HG03095 (cell line): ENCODE data around the gene MMAA.
A peak's percentile ranks its signal among the peaks of the same experiment; 100 is the strongest.

Experiments
- ATAC-seq: cut with Tn5 transposase; IDR thresholded peaks from one replicate; pipeline ENCODE4 v1.9.1; 2021; ENCODE audit warnings: moderate library complexity; ENCODE audit not compliant: unreplicated experiment

The MMAA gene

GRCh38 chr4:145703850-145704497 lies 84.8 kb downstream of the MMAA start:
- no peak for ATAC-seq

- ATAC-seq: peak; percentile 23
Measured at GRCh38 chr4:145709336-145709735, 90.2 kb downstream of the MMAA start.
